SK-N-SH treated with all-trans-retinoic acid at 6 μM for 48 hours (cell line): ENCODE results near the gene CASP3.

Source experiments
- ARNTL ChIP-seq: fragments of 450-650 bp; formaldehyde crosslinking; IDR thresholded peaks from 2 replicates; pipeline ENCODE4 v1.5.0; 2020; ENCODE audit warnings: low read depth, mild to moderate bottlenecking, moderate library complexity, borderline replicate concordance
- CSDC2 ChIP-seq: fragments of 250-450 bp; sonication (Bioruptor Pico); IDR thresholded peaks from 2 replicates; pipeline ENCODE4 v1.5.0; 2020; ENCODE audit warnings: mild to moderate bottlenecking, moderate library complexity
- GLIS3 ChIP-seq: fragments of 250-450 bp; sonication (Bioruptor Pico); IDR thresholded peaks from 2 replicates; pipeline ENCODE4 v1.5.0; 2020; ENCODE audit warnings: mild to moderate bottlenecking, moderate library complexity
- ISL1 ChIP-seq: fragments of 250-450 bp; sonication (Bioruptor Pico); IDR thresholded peaks from 2 replicates; pipeline ENCODE4 v2.1.2; 2022; ENCODE audit warnings: mild to moderate bottlenecking, moderate library complexity
- OSR1 ChIP-seq: fragments of 250-450 bp; sonication (Bioruptor Pico); IDR thresholded peaks from 2 replicates; pipeline ENCODE4 v1.8.0; 2022; ENCODE audit warnings: moderate library complexity, mild to moderate bottlenecking, inconsistent platforms
- TCF4 ChIP-seq: fragments of 250-450 bp; sonication (Bioruptor Pico); IDR thresholded peaks from 2 replicates; pipeline ENCODE4 v1.8.0; 2021; ENCODE audit warnings: mild to moderate bottlenecking, moderate library complexity, borderline replicate concordance

- TF ChIP-seq TCF4 (CRISPR knock-in tag) (no peak), OSR1 (CRISPR knock-in tag) (no peak), ISL1 (CRISPR knock-in tag) (no peak), ARNTL (CRISPR knock-in tag) (no peak), GLIS3 (CRISPR knock-in tag) (no peak), CSDC2 (no peak)
Measured at GRCh38 chr4:184681916-184682315, 32.7 kb upstream of the CASP3 start.
